ENCODE results near the gene EAPP. TPM values are rescaled to one million over a fixed set of nuclear protein-coding genes. Genes with fewer than 3 reads are reported as not detected.
"Not testable (repeated sequence)": the region's sequence is repeated elsewhere in the genome, so short reads cannot be mapped to it uniquely, and the experiment has no call there.

The EAPP gene
- total RNA-seq, 1 donor from 2014 or later = 39.8 TPM

GRCh38 chr14:34522496-34522895, 17.0 kb downstream of the EAPP start:
- no peak for DNase-seq (ENCODE audit: low spot score, unreplicated experiment)
- Mint-ChIP-seq H3K4me3 (ENCODE audit: low read depth) (no peak overlapping the region), H3K4me1 (ENCODE audit: low read depth) (no peaks in the 10 kb centered on the region), H3K27ac (no peak overlapping the region), H3K36me3 (ENCODE audit: insufficient read depth) (peaks cover 31% of the 10 kb centered on the region), H3K9me3 (ENCODE audit: low read depth) (no peaks in the 10 kb centered on the region), H3K27me3 (no peaks in the 10 kb centered on the region)
- TF ChIP-seq CTCF (IDR thresholded peaks at IDR 0.05; ENCODE audit: unreplicated experiment) = no peak

- not testable (repeated sequence) for H3K4me3 Mint-ChIP-seq (ENCODE audit: low read depth); H3K27ac Mint-ChIP-seq; DNase-seq (ENCODE audit: low spot score, unreplicated experiment); H3K27me3 Mint-ChIP-seq; H3K9me3 Mint-ChIP-seq (ENCODE audit: low read depth); H3K4me1 Mint-ChIP-seq (ENCODE audit: low read depth)
- peaks cover 35% of the 10 kb centered on the region for H3K36me3 Mint-ChIP-seq (ENCODE audit: insufficient read depth)
Measured at GRCh38 chr14:34521071-34521470, 18.4 kb downstream of the EAPP start.

GRCh38 chr14:34520304-34520970, 19.1 kb downstream of the EAPP start:
- not testable (repeated sequence) for H3K27ac Mint-ChIP-seq; H3K4me3 Mint-ChIP-seq (ENCODE audit: low read depth); DNase-seq (ENCODE audit: low spot score, unreplicated experiment); H3K9me3 Mint-ChIP-seq (ENCODE audit: low read depth); H3K4me1 Mint-ChIP-seq (ENCODE audit: low read depth); H3K27me3 Mint-ChIP-seq
- H3K36me3 Mint-ChIP-seq (ENCODE audit: insufficient read depth) = peaks cover 39% of the 10 kb centered on the region

GRCh38 chr14:34507884-34508283, 31.6 kb downstream of the EAPP start:
- no peak overlapping the region for H3K27ac Mint-ChIP-seq
- H3K4me3 Mint-ChIP-seq (ENCODE audit: low read depth) = no peak overlapping the region
- TF ChIP-seq CTCF (IDR thresholded peaks at IDR 0.05; ENCODE audit: unreplicated experiment) = no peak
- H3K4me1 Mint-ChIP-seq (ENCODE audit: low read depth) = peaks cover 7% of the 10 kb centered on the region
- no peaks in the 10 kb centered on the region for H3K27me3 Mint-ChIP-seq
- no peaks in the 10 kb centered on the region for H3K9me3 Mint-ChIP-seq (ENCODE audit: low read depth)
- H3K36me3 Mint-ChIP-seq (ENCODE audit: insufficient read depth) = no peaks in the 10 kb centered on the region
- no peak for DNase-seq (ENCODE audit: low spot score, unreplicated experiment)

GRCh38 chr14:34507459-34507858, 32.0 kb downstream of the EAPP start:
- H3K27me3 Mint-ChIP-seq = no peaks in the 10 kb centered on the region
- DNase-seq (ENCODE audit: low spot score, unreplicated experiment) = no peak
- peaks cover 7% of the 10 kb centered on the region for H3K4me1 Mint-ChIP-seq (ENCODE audit: low read depth)
- no peak for TF ChIP-seq CTCF (IDR thresholded peaks at IDR 0.05; ENCODE audit: unreplicated experiment)
- H3K36me3 Mint-ChIP-seq (ENCODE audit: insufficient read depth) = no peaks in the 10 kb centered on the region
- no peaks in the 10 kb centered on the region for H3K9me3 Mint-ChIP-seq (ENCODE audit: low read depth)
- no peak overlapping the region for H3K27ac Mint-ChIP-seq
- H3K4me3 Mint-ChIP-seq (ENCODE audit: low read depth) = no peak overlapping the region

- not testable (repeated sequence) for H3K9me3 Mint-ChIP-seq (ENCODE audit: low read depth)
Measured at GRCh38 chr14:34505124-34505491, 34.4 kb downstream of the EAPP start.

GRCh38 chr14:34504027-34504426, 35.5 kb downstream of the EAPP start:
- H3K36me3 Mint-ChIP-seq (ENCODE audit: insufficient read depth); H3K4me1 Mint-ChIP-seq (ENCODE audit: low read depth); H3K27ac Mint-ChIP-seq; H3K27me3 Mint-ChIP-seq; DNase-seq (ENCODE audit: low spot score, unreplicated experiment); H3K4me3 Mint-ChIP-seq (ENCODE audit: low read depth); H3K9me3 Mint-ChIP-seq (ENCODE audit: low read depth): not testable (repeated sequence)

More at GRCh38 chr14:34505124-34505491, 34.4 kb downstream of the EAPP start:
- H3K4me1 Mint-ChIP-seq (ENCODE audit: low read depth); H3K36me3 Mint-ChIP-seq (ENCODE audit: insufficient read depth); H3K27me3 Mint-ChIP-seq; H3K4me3 Mint-ChIP-seq (ENCODE audit: low read depth); DNase-seq (ENCODE audit: low spot score, unreplicated experiment); H3K27ac Mint-ChIP-seq: not testable (repeated sequence)
